HG02759 (cell line): ENCODE data around the gene NABP1.

Experiments
- ATAC-seq: cut with Tn5 transposase; IDR thresholded peaks from one replicate; pipeline ENCODE4 v1.9.1; 2021; ENCODE audit warnings: mild to moderate bottlenecking, moderate library complexity; ENCODE audit not compliant: unreplicated experiment

NABP1 gene

DNA sequence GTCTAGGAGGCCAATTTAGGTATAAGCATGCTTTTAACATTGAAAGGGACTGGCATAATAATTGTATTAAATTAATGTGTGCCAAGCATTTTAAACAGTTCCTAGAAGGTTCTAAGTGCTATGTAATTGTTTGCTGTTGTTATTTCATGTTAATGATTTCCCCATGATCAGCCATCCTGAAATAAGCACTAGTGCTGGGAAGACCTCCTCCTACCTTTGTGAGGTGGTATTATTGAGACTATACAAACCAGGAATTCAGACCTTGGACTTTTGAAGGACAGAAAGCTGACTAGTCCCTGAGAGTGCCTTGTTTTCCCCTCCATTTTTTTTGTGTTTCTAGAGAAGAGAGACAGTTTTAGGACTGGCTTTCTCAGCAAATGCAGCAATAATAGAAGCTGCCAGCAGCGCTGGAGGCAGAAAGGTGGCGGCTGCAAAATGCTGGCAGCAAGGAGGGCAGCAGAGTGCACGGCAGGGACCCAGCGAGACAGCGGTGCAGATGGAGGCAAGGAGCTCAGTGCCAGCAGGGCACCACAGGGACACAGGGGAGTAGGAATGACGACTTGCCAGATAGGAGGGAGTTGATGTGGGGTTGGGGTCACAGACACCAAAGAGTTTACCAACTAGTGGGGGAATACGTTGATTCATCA is 25.3 kb downstream of the NABP1 start:
- no peak for ATAC-seq

DNA sequence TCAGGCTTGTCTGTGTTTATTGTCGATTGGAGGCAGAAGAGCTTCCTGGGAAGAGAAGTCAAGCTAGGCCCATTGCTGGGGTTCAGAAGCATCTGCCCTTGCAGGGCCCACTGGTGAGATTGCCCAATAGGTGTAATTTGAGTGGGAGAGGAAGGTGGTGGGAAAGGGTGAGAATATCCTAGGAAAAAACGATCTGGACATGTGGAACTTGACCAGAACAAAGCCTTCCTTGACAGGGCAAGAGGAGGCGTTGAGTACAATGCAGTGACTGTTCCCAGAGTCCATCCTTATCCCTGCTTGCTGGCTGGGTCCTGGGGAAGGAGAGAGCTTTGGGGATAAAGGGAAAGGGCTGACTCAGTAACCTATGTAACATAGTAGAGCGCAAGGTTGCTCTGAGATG is 27.1 kb downstream of the NABP1 start:
- ATAC-seq = no peak

DNA sequence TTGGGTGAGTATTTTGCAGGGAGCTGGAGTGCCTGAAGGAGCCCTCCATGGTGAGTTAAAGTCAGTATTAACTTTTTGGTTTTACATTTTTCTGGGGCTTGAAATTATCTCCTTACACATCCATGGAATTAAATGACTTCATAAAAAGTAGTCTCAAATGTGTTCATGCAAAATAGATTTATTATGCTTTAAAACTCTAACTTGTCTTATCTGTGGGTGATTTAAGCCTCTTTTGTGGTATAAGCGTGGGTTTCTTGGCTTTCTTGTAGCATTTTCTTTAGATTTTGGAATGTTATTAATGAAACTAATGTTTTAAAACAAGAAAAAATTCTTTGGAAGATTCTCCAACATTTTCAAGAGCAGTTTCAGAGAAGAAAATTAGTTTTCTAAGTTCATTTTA is 27.8 kb downstream of the NABP1 start:
- ATAC-seq = no peak

DNA sequence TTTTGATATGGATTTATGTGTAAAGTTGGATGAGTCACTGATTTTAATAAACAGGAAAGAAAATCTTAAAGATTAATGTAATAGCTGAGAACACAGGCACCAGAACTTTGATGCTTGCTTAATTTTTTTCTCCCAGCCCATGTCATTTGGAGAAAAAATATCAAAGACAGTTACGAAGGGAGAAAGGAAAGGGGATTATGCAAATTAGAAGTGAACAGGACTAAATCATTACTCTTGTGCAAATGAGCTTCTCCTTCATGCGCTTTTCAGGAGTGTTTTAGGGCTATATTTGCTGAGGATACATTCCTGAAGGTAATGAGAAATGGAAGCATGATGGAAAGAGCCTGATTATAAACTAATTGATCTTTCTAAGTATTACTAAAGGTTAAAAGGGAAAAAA is 28.9 kb downstream of the NABP1 start:
- ATAC-seq = no peak

DNA sequence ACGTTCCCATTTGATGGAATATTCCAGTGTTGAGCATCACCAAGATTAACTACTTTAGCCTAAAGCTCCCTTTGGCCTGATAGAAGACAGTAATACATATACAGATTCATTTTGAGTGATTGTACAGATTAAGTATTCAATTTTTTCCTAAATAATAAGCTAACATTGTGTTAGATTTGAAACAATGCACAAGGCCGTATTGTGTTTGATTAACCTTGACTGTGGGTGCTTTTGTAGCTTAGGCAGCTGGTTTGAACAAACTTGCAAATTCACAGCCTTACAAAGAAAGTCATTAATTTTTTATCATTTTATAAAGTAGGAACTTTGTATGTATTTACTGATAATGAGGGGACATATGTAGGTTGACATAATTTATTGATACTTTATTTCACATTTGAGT is 29.6 kb downstream of the NABP1 start:
- ATAC-seq = no peak

DNA sequence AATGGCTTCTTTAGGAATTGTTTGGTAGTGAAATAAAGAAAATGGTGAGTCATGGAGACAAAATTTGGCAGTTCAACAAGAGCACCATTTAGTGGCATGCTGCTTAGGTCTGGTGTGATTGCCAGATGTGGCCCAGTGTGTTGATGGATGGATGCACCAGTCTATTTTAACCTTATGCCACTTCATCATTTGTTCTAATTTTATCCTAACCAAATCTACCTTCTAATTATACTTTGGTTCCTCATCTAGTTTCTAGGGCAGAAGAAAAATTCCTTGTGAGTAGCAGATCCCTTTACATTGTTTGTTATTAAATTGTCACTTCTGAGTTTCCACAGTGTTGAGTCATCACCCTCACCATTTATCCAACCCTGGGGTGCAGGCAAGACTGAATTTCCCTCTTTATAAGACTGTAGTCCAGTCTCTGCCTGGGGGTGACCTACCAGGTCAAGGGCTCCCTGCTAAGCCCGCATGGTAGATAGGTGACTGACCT is 32.5 kb downstream of the NABP1 start:
- ATAC-seq = no peak

DNA sequence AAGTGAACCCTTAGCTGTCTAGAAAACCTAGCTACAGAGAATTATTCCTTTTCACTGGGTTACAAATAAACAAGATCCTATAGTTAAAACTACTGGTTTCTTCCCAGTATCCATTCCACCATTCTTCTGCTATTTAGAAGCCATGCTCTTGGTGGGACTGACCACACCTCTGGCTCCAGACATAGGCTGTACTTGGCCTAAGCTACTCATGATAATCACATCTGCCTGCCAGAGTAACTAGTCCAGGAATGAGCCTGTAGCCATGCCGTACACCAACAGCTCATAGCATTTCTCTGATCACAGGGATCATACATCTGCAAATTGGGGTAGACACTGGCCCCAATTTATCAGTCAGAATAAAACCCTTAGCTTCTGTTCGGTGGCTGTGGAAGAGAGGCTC is 33.7 kb downstream of the NABP1 start:
- ATAC-seq = no peak

DNA sequence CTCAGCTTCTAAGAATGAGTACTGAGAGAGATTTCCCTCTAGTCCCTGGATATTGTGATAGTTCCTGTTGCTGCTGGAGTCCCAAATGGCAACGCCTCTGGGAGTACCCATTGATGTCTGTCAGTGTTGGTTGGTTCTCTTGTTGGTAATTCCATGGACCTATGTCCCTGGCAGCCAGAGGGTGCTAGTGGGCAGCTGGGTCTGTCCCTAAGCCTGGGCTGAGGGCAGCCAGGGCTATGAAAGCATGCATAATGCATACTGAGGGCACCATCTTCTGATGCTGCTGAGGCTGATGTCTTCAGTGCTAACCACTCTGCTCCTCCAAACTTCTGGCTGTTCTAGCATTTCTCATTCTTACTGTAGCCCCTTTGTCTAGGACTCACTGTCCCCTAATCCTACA is 35.9 kb downstream of the NABP1 start:
- ATAC-seq = peak; percentile 54

DNA sequence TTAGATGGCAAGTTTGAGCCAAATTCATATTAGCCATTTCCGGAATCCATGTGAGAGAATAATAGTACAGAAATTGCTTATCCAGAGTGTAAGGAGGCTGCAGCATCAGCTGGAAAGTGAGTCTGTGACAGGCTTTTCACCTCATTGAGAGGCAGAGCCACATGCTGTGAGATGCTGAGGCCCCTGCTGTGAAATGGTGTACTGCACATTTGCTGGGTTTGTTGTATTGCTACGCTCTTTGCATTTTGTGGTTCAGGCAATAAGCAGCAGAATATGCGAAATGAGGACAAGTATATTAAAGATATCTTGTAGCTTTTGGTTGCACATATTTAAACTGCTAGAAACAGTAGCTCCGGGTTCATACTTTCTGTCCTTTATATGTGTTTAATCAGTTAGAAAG is 37.0 kb downstream of the NABP1 start:
- no peak for ATAC-seq

DNA sequence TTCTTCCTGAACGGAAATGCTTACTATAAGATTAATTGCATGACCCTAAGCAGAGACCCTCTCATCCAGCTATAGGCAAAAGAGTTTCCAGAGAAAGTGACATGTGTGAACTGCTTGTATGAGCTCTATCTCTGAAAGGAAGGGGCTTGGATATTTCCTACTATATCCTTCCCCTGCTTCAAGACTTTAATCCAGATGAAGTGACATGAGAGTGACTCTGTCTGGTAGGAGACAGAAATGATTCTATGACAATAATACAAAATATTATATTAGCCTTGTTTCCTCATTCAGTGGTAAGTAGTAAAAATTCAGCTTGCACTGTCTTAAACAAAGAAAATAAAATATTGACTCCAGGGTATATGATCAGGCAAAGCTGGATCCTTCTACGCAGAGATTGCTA is 37.5 kb downstream of the NABP1 start:
- no peak for ATAC-seq

DNA sequence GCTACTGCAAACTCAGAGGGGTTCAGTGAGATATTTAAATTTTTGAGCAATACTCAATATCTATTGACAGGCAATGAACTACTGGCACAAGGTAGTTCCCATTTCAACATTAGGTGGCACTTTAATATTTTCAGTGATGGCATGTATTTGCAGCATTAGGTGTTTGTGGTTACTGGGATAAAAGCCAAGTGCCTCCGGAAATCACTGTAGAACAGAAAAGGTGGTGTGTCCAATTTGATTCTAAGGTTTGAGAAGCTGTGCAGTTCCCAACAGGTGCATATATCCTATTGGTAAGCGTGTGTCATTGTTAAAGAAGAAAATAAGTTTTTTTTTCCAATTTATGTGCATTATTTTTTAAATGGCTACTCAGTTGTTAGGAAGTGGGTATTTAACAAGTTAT is 41.3 kb downstream of the NABP1 start:
- no peak for ATAC-seq

DNA sequence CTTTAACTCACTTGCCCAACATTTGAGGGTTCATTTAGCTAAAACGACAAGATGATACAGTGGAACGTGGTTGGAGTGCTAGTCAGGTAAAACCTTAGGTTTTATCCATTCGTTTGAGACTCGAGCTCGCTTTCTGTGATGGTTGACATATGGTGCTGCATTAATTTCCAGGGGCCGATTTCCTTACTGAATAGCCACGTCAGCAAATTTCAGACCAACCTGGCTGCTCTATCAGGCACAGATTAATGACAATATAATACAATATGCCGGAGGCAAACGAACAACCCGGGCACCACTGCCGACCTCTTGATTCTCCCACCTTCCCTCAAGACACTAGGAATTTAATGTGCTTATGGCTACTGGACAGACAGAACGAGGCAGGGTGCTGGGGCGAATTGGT is 42.0 kb downstream of the NABP1 start:
- ATAC-seq = no peak

DNA sequence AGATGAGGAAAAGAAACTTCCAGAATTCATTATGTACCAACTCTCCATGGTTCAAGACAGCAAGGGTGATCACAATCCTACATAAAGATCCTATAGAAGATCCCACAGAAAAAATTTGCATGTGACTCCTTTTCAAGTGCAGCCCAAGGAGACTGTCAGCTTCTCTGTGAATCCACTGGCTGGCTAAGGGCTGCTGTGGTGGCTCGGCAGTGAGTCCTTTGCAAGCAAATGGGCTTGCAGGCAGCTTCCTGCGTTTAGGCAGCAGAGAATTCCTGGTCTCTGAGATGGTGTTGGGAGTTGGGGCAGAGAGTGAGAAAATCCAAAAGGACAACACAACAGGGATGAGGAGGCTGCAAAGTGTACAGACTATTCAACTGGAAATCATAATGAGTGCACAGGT is 43.4 kb downstream of the NABP1 start:
- ATAC-seq = no peak

DNA sequence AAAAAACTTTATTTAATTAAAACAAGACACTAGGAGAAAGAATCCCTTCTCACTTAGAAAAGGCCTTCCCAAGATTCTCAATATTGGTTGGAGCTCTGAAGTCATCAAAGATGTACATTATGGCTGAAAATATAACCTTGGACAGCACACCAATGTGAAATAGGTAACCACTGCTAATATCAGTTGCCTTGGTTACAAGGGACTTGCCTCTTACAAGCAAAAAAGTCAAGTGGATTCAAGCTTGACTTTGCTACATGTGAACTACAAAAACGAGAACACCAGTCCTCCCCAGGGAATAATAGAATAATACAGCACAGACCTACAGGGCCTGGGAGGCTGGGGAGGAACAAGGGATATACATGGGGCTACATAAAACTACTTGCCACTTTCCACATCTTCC is 46.1 kb downstream of the NABP1 start:
- ATAC-seq = peak; percentile 83

DNA sequence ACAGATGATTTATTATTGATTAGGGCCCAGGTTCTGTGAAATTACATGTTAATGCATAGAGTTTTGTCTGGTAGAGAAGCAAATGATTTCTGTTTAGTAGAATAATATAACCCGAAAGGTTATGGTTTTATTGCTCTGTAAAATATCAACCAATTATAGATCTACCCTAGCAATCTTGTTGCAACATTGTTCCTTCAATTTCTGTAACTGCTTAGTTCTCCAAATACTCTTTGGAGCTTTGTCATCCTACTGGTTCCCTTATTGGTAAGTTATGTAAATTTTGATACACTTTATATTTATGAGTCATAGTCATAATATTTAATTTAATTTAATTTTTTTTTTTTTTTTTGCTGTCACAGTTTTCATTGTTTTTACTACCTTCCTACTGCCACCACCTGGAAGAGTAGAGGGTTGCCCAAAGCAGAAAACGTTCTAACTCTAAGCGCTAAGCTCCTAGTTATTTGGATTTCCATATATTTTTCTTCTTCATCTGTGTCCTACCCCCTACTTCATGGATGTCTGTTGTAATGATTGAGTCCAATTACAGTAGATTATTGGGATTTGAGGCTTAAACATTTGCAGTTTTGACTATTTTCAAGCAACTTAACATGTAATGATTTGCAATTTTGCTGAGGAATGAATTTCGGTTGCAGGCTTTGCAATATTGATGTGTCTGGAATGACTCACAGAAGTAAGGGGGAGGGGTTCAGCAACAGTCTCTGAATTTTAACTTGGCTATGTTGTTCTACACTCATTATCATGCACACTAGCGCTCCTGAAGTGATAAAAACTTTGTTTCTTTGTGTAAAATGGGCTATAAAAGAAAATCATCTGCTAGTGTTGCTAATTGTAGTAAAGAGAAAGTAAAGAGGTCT is 51.1 kb downstream of the NABP1 start:
- no peak for ATAC-seq

DNA sequence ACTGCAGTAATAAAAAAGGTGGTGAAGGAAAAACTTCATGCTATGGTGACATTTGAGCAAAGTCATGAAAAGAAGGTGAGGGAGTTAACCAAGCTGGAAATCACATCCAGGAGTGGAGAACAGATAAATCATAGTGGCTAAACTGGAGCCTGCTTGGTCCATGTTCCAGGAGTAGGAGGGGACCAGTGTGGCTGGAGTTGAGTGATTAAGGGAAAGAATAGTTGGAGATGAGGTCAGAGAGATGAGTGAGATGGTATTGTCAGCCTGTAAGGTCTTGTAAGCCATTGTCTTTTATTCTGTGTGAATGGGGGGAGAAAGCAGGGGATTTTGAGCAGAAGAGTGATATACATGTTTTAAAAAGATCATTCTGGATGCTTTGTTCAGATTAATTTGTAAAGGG is 52.3 kb downstream of the NABP1 start:
- no peak for ATAC-seq
